HCT116 (cell line): Measurements from ENCODE around the gene SLC27A2. TPM values are rescaled to one million over a fixed set of nuclear protein-coding genes. Genes with fewer than 3 reads are reported as not detected.

Experiments used
- ATAC-seq: fragments of 200-7000 bp; cut with Tn5 transposase; 2 replicates; pipeline ENCODE4 v1.9.1; 2020; ENCODE audit warnings: mild to moderate bottlenecking, moderate library complexity
- BruUV-seq: library from RNA; stranded (reverse); fragments of 400-500 nt; replicated peaks from 2 replicates; lab custom pipeline; 2021; lab: Mats Ljungman, UMichigan
- CTCF ChIA-PET: fragments of 300-600 bp; sonication (Branson Sonifier 250); formaldehyde crosslinking; loops from one replicate; lab custom pipeline; 2021; ENCODE audit warnings: antibody characterized with exemption; lab: Charles Lee
- POLR2A ChIA-PET: fragments of 300-600, 350-600 bp; sonication (Branson Sonifier 250); formaldehyde crosslinking; loops from one replicate; lab custom pipeline; 2021; ENCODE audit warnings: antibody characterized with exemption; lab: Charles Lee
- RAD21 ChIA-PET, 2 experiments: fragments of 300-600 bp; sonication (Branson Sonifier 250); formaldehyde crosslinking; loops; one replicate each; lab custom pipeline; 2023; ENCODE audit warnings: low total read pairs in 2 of 2; ENCODE audit not compliant: uncharacterized antibody in 2 of 2, unreplicated experiment in 2 of 2, low non-redundant PET in 1 of 2; lab: Charles Lee
- DNase-seq: peaks from one replicate; pipeline ENCODE4 v3.0.0-alpha.2; 2010; ENCODE audit warnings: low read depth, low spot score
- H2AFZ ChIP-seq: fragments of 200-600 bp; shearing (Covaris generic), sonication (generic); 2 replicates; pipeline ENCODE4 v1.6.1; 2017; ENCODE audit warnings: low read depth, mixed run types, mixed read lengths, antibody characterized with exemption, low read length; ENCODE audit not compliant: poor library complexity, severe bottlenecking
- H3K27ac ChIP-seq: 2 replicates; pipeline ENCODE4 v1.5.1; 2012; ENCODE audit warnings: low read depth, low read length
- H3K27me3 ChIP-seq: fragments of 200-600 bp; sonication (generic); 2 replicates; pipeline ENCODE4 v1.6.1; 2016; ENCODE audit warnings: mixed run types, low read length, mixed read lengths; ENCODE audit not compliant: insufficient read depth
- H3K36me3 ChIP-seq, 2 experiments: fragments of 200-500 bp in 1 of 2; fragments of 200-600 bp in 1 of 2; sonication (Bioruptor generic) in 1 of 2; sonication (generic) in 1 of 2; 2 replicates each; pipeline versions ENCODE4 v1.5.1 to v1.6.1; 2014 to 2016; ENCODE audit warnings: low read length in 2 of 2, inconsistent platforms in 1 of 2, mixed read lengths in 1 of 2, mixed run types in 1 of 2; ENCODE audit not compliant: insufficient read depth in 2 of 2, control insufficient read depth in 1 of 2
- H3K4me1 ChIP-seq, 2 experiments: fragments of 200-600 bp in 1 of 2; sonication (generic) in 1 of 2; 2 replicates each; pipeline versions ENCODE4 v1.5.1 to v1.6.1; 2012 to 2017; ENCODE audit warnings: low read length in 2 of 2, inconsistent platforms in 1 of 2, mild to moderate bottlenecking in 1 of 2, mixed read lengths in 1 of 2, mixed run types in 1 of 2, moderate library complexity in 1 of 2; ENCODE audit not compliant: insufficient read depth in 2 of 2, control insufficient read depth in 1 of 2
- H3K4me2 ChIP-seq: fragments of 200-600 bp; sonication (generic); 2 replicates; pipeline ENCODE4 v1.6.1; 2017; ENCODE audit warnings: mixed run types, low read length, mixed read lengths
- H3K4me3 ChIP-seq, 2 experiments: fragments of 200-600 bp in 1 of 2; sonication (generic) in 1 of 2; replicated peaks in 1 of 2; 2 replicates each; pipeline ENCODE4 v1.5.1; 2011 to 2016; ENCODE audit warnings: low read length in 2 of 2, control low read depth in 1 of 2, low read depth in 1 of 2, mild to moderate bottlenecking in 1 of 2, mixed read lengths in 1 of 2, mixed run types in 1 of 2
- H3K79me2 ChIP-seq: fragments of 200-600 bp; sonication (generic); 2 replicates; pipeline ENCODE4 v1.6.1; 2017; ENCODE audit warnings: mild to moderate bottlenecking, mixed run types, low read length, moderate library complexity, mixed read lengths; ENCODE audit not compliant: insufficient read depth
- H3K9ac ChIP-seq: fragments of 200-600 bp; sonication (generic); 2 replicates; pipeline ENCODE4 v1.6.1; 2016; ENCODE audit warnings: low read length, mixed read lengths
- H3K9me2 ChIP-seq: fragments of 200-600 bp; sonication (generic), shearing (Covaris generic); 2 replicates; pipeline ENCODE4 v1.6.1; 2017; ENCODE audit warnings: mixed run types, mild to moderate bottlenecking, moderate library complexity; ENCODE audit not compliant: insufficient read depth
- H3K9me3 ChIP-seq, 2 experiments: fragments of 200-500 bp in 1 of 2; fragments of 200-600 bp in 1 of 2; sonication (Bioruptor generic) in 1 of 2; sonication (generic) in 1 of 2; 2 replicates each; pipeline ENCODE4 v1.6.1; 2014 to 2017; ENCODE audit warnings: low read length in 2 of 2, mixed read lengths in 2 of 2, inconsistent platforms in 1 of 2, low read depth in 1 of 2, mild to moderate bottlenecking in 1 of 2, mixed run types in 1 of 2, moderate library complexity in 1 of 2; ENCODE audit not compliant: control insufficient read depth in 1 of 2, insufficient read depth in 1 of 2
- H4K20me1 ChIP-seq: fragments of 200-600 bp; sonication (generic), shearing (Covaris generic); 2 replicates; pipeline ENCODE4 v1.6.1; 2017; ENCODE audit warnings: mixed run types, mild to moderate bottlenecking, moderate library complexity; ENCODE audit not compliant: insufficient read depth
- CEBPB ChIP-seq: IDR thresholded peaks from 2 replicates; pipeline ENCODE4 v1.6.1; 2012; ENCODE audit warnings: low read depth
- EGR1 ChIP-seq: IDR thresholded peaks from 2 replicates; pipeline ENCODE4 v1.6.1; 2012; ENCODE audit warnings: low read depth
- EZH2phosphoT487 ChIP-seq: fragments of 200-600 bp; IDR thresholded peaks from 2 replicates; pipeline ENCODE4 v1.6.1; 2018; ENCODE audit warnings: antibody characterized with exemption, borderline replicate concordance
- SRF ChIP-seq: IDR thresholded peaks from 2 replicates; pipeline ENCODE4 v1.6.1; 2012; ENCODE audit warnings: low read depth
- YY1 ChIP-seq: IDR thresholded peaks from 2 replicates; pipeline ENCODE4 v1.6.1; 2011; ENCODE audit warnings: low read length, low read depth, moderate library complexity, mild to moderate bottlenecking; ENCODE audit not compliant: insufficient replicate concordance; ENCODE audit errors: extremely low read depth
- intact Hi-C: fragments of 100-400 bp; cut with micrococcal nuclease; formaldehyde crosslinking; loops from 2 replicates; pipeline ENCODE4 v1.10.0; 2022
- total RNA-seq: library from RNA; stranded (reverse); gene quantifications from one replicate; pipeline ENCODE4 v1.2.1, GENCODE V29; 2021; ENCODE audit not compliant: unreplicated experiment
- TF ChIP-seq, protein P1 (sequence below): IDR thresholded peaks from 2 replicates; pipeline ENCODE4 v1.6.1; 2012; ENCODE audit warnings: low read depth

SLC27A2 gene
- total RNA-seq, 1 experiment from 2014 or later = 14.0 TPM

DNA sequence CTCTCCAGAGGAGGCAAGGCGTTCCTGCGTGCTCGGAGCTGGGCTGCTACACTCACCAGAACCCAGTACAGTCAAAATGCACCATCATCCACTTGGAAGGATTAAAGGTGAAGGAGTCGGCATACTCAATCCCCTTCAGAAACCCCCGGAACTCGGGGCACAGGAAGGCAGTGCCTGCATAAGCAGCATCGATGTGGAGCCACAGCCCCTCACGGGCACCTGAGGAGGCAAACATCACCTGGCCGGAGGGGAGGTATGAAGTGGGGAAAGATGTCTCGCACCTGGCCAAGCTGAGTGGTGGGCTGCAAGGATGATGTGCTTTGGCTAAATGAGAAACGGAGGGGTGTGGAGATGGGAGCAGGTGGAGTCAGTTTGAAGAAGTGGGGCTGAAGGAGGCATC is 70.6 kb downstream of the SLC27A2 start:
- CTCF ChIA-PET = no interaction called here
- no TSS peak for BruUV-seq
- no peak for ATAC-seq

More for the DNA sequence above, 70.6 kb downstream of the SLC27A2 start:
- POLR2A ChIA-PET = no interaction called here
- Histone ChIP-seq H2AFZ (no peak overlapping the region), H3K27me3 (peaks cover 3% of the 10 kb centered on the region; the same call in 1 of the 2 replicates), H3K79me2 (no peaks in the 10 kb centered on the region), H3K9me3 (no peaks in the 10 kb centered on the region), H3K9ac (no peak overlapping the region), H4K20me1 (no peaks in the 10 kb centered on the region), H3K4me3 (no peak overlapping the region), H3K4me1 (peaks cover 8 to 17% of the 10 kb centered on the region in 2 experiments), H3K27ac (no peak overlapping the region), H3K36me3 (no peaks in the 10 kb centered on the region), H3K4me2 (no peak overlapping the region), H3K9me2 (no peaks in the 10 kb centered on the region)
- intact Hi-C loops = no loop called here
- no peak for DNase-seq
- TF ChIP-seq CEBPB (no peak), YY1 (no peak), SRF (no peak), EGR1 (no peak), EZH2phosphoT487 (no peak)
- TF ChIP-seq, protein P1, sequence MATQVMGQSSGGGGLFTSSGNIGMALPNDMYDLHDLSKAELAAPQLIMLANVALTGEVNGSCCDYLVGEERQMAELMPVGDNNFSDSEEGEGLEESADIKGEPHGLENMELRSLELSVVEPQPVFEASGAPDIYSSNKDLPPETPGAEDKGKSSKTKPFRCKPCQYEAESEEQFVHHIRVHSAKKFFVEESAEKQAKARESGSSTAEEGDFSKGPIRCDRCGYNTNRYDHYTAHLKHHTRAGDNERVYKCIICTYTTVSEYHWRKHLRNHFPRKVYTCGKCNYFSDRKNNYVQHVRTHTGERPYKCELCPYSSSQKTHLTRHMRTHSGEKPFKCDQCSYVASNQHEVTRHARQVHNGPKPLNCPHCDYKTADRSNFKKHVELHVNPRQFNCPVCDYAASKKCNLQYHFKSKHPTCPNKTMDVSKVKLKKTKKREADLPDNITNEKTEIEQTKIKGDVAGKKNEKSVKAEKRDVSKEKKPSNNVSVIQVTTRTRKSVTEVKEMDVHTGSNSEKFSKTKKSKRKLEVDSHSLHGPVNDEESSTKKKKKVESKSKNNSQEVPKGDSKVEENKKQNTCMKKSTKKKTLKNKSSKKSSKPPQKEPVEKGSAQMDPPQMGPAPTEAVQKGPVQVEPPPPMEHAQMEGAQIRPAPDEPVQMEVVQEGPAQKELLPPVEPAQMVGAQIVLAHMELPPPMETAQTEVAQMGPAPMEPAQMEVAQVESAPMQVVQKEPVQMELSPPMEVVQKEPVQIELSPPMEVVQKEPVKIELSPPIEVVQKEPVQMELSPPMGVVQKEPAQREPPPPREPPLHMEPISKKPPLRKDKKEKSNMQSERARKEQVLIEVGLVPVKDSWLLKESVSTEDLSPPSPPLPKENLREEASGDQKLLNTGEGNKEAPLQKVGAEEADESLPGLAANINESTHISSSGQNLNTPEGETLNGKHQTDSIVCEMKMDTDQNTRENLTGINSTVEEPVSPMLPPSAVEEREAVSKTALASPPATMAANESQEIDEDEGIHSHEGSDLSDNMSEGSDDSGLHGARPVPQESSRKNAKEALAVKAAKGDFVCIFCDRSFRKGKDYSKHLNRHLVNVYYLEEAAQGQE = no peak
- RAD21 ChIA-PET = no interaction called here
